Articular chondrocyte of knee joint (primary cell): ENCODE results near the gene MTCH1. TPM values are rescaled to one million over a fixed set of nuclear protein-coding genes. Genes with fewer than 3 reads are reported as not detected.

Experiments used
- total RNA-seq: library from RNA; depleted of rRNA; stranded (reverse); fragments of >200 nt; gene quantifications from 2 replicates; pipeline ENCODE4 v1.2.3, GENCODE V29; 2012

Gene MTCH1
- total RNA-seq = 208 and 250 TPM in 2 replicates

GRCh38 chr6:36985808-36986703, at the start of gene MTCH1:
MTCH1 (minus strand) TSS chr6:36986196; CDS start chr6:36986173, 23 bp downstream.

GRCh38 chr6:37005061-37005810, 19.2 kb upstream of the MTCH1 start, which contains the start of gene FGD2:
FGD2 (plus strand) TSS chr6:37005655; CDS start chr6:37005818, 163 bp downstream.

GRCh38 chr6:36954262-36954931, 31.6 kb downstream of the MTCH1 start, which contains the start of gene PI16:
PI16 (plus strand) TSS chr6:36954738; CDS start chr6:36954761, 23 bp downstream.

Other genes starting within 250 kb of the MTCH1 start
- 0.65 and 0.76 TPM in 2 replicates for gene CPNE5, start 146.8 kb downstream of the MTCH1 start, total RNA-seq
- 18.9 and 21.2 TPM in 2 replicates for gene PPIL1, start 111.4 kb downstream of the MTCH1 start, total RNA-seq
- gene C6orf89, start 100.2 kb downstream of the MTCH1 start, total RNA-seq = 90.9 and 98.8 TPM in 2 replicates
- gene PI16, start 31.5 kb downstream of the MTCH1 start, total RNA-seq = under 0.01 and 0.52 TPM in 2 replicates
- not detected in 2 replicates for gene FGD2, start 19.5 kb upstream of the MTCH1 start, total RNA-seq
- 10.5 and 11.9 TPM in 2 replicates for gene PIM1, start 184.0 kb upstream of the MTCH1 start, total RNA-seq